H1 (cell line): ENCODE data around the gene KCNT1. TPM values are rescaled to one million over a fixed set of nuclear protein-coding genes. Genes with fewer than 3 reads are reported as not detected.

Experiments used
- CBX5 ChIP-seq: fragments of 300-800, 300-1000 bp; sonication (generic); IDR thresholded peaks from 2 replicates; pipeline ENCODE4 v1.7.1; 2016; ENCODE audit warnings: antibody characterized with exemption, low read length, low read depth
- polyA plus RNA-seq, 7 experiments: library from polyadenylated mRNA; depleted of rRNA in 3 of 7; stranded (reverse) in 5 of 7; unstranded in 2 of 7; fragments of >200 nt in 5 of 7; fragments of 200-250 nt in 2 of 7; gene quantifications; 1 replicate in 5 of 7; 2 replicates in 1 of 7; 4 replicates in 1 of 7; pipeline versions ENCODE4 v1.2.1 to v1.2.3, GENCODE V29; 2011 to 2013; ENCODE audit warnings: missing spikeins in 2 of 7, mixed read lengths in 2 of 7
- total RNA-seq: library from RNA; stranded (reverse); fragmentation: NEBNext Ultra II Directional; extraction: Animal tissue kit (Norgen Biotek cat#: 25700); gene quantifications from 2 replicates; pipeline ENCODE4 v1.2.1, GENCODE V29; 2021

The KCNT1 gene
- total and polyA plus RNA-seq, 2 of the 8 experiments (the other 6 are each of a cell fraction or from before 2014, with no cell fraction given), result 0.13 to 0.20 TPM

GRCh38 chr9:135803441-135803840, 101.5 kb downstream of the KCNT1 start (continued):
- no peak for TF ChIP-seq CBX5
